HG02852 (cell line): Measurements from ENCODE around the gene ARPC1B.
A peak's percentile ranks its signal among the peaks of the same experiment; 100 is the strongest.
"Not testable (repeated sequence)": the region's sequence is repeated elsewhere in the genome, so short reads cannot be mapped to it uniquely, and the experiment has no call there.

Experiments
- ATAC-seq: cut with Tn5 transposase; IDR thresholded peaks from one replicate; pipeline ENCODE4 v1.9.1; 2021; ENCODE audit warnings: mild to moderate bottlenecking, moderate library complexity; ENCODE audit not compliant: unreplicated experiment

The ARPC1B gene

GRCh38 chr7:99366646-99367045 is 7.9 kb upstream of the ARPC1B start:
- no peak for ATAC-seq

- no peak for ATAC-seq
Observed at GRCh38 chr7:99368750-99369389, 5.7 kb upstream of the ARPC1B start.

GRCh38 chr7:99369767-99370391 is 4.7 kb upstream of the ARPC1B start:
- no peak for ATAC-seq

- ATAC-seq, result no peak
Observed at GRCh38 chr7:99371376-99371920, 3.1 kb upstream of the ARPC1B start.

- no peak for ATAC-seq
Observed at GRCh38 chr7:99372275-99373090, 2.0 kb upstream of the ARPC1B start.

- no peak for ATAC-seq
Observed at GRCh38 chr7:99373091-99374066, 1.2 kb upstream of the ARPC1B start.

- ATAC-seq, result peak; percentile 40
Observed at GRCh38 chr7:99375070-99375807, 709 bp downstream of the ARPC1B start.

GRCh38 chr7:99379043-99379577 is 4.6 kb downstream of the ARPC1B start:
- no peak for ATAC-seq

- not testable (repeated sequence) for ATAC-seq
Observed at GRCh38 chr7:99379693-99380031, 5.1 kb downstream of the ARPC1B start.

GRCh38 chr7:99380032-99380822 is 5.7 kb downstream of the ARPC1B start:
- ATAC-seq, result peak; percentile 31

GRCh38 chr7:99380823-99381663 is 6.5 kb downstream of the ARPC1B start:
- ATAC-seq, result peak; percentile 72

- no peak for ATAC-seq
Observed at GRCh38 chr7:99381664-99382075, 7.1 kb downstream of the ARPC1B start.

GRCh38 chr7:99383203-99383602 is 8.7 kb downstream of the ARPC1B start:
- no peak for ATAC-seq

- no peak for ATAC-seq
Observed at GRCh38 chr7:99383791-99384370, 9.4 kb downstream of the ARPC1B start.

- ATAC-seq, result no peak
Observed at GRCh38 chr7:99384523-99384922, 10.0 kb downstream of the ARPC1B start.

GRCh38 chr7:99385564-99385963 is 11.0 kb downstream of the ARPC1B start:
- ATAC-seq, result no peak

- ATAC-seq, result no peak
Observed at GRCh38 chr7:99386584-99387238, 12.2 kb downstream of the ARPC1B start.
